Glutamatergic neuron (in vitro differentiated cells): ENCODE results near the gene LGALS4. TPM values are rescaled to one million over a fixed set of nuclear protein-coding genes. Genes with fewer than 3 reads are reported as not detected.

Source experiments
- DNase-seq: peaks from one replicate; pipeline ENCODE4 v3.0.0; 2022
- H3K27ac Mint-ChIP-seq: one replicate; pipeline ENCODE4 v1.8.0; 2020; ENCODE audit warnings: mild to moderate bottlenecking, mixed read lengths, inconsistent platforms; ENCODE audit not compliant: unreplicated experiment
- H3K27me3 Mint-ChIP-seq: one replicate; pipeline ENCODE4 v1.8.0; 2020; ENCODE audit warnings: mild to moderate bottlenecking, moderate library complexity, mixed read lengths, inconsistent platforms; ENCODE audit not compliant: unreplicated experiment
- H3K36me3 Mint-ChIP-seq: one replicate; pipeline ENCODE4 v1.8.0; 2020; ENCODE audit warnings: mild to moderate bottlenecking, mixed read lengths, inconsistent platforms; ENCODE audit not compliant: unreplicated experiment
- H3K4me1 Mint-ChIP-seq: one replicate; pipeline ENCODE4 v1.8.0; 2020; ENCODE audit warnings: mild to moderate bottlenecking, low read depth, mixed read lengths, inconsistent platforms; ENCODE audit not compliant: unreplicated experiment
- H3K4me3 Mint-ChIP-seq: one replicate; pipeline ENCODE4 v1.8.0; 2020; ENCODE audit warnings: mild to moderate bottlenecking, mixed read lengths, inconsistent platforms; ENCODE audit not compliant: unreplicated experiment
- H3K9me3 Mint-ChIP-seq: one replicate; pipeline ENCODE4 v1.8.0; 2020; ENCODE audit warnings: mild to moderate bottlenecking, moderate library complexity, mixed read lengths, inconsistent platforms; ENCODE audit not compliant: unreplicated experiment
- CTCF ChIP-seq: fragments of 200-600 bp; sonication (generic); IDR thresholded peaks from one replicate; pipeline ENCODE4 v1.5.0; 2021; ENCODE audit not compliant: partially characterized antibody, unreplicated experiment
- total RNA-seq: library from RNA; stranded (reverse); fragmentation: NEBNext Ultra II Directional; extraction: Animal tissue kit (Norgen Biotek cat#: 25700); gene quantifications from one replicate; pipeline ENCODE4 v1.2.1, GENCODE V29; 2021; ENCODE audit not compliant: unreplicated experiment

LGALS4 gene
- total RNA-seq, 1 donor from 2014 or later: not detected

DNA sequence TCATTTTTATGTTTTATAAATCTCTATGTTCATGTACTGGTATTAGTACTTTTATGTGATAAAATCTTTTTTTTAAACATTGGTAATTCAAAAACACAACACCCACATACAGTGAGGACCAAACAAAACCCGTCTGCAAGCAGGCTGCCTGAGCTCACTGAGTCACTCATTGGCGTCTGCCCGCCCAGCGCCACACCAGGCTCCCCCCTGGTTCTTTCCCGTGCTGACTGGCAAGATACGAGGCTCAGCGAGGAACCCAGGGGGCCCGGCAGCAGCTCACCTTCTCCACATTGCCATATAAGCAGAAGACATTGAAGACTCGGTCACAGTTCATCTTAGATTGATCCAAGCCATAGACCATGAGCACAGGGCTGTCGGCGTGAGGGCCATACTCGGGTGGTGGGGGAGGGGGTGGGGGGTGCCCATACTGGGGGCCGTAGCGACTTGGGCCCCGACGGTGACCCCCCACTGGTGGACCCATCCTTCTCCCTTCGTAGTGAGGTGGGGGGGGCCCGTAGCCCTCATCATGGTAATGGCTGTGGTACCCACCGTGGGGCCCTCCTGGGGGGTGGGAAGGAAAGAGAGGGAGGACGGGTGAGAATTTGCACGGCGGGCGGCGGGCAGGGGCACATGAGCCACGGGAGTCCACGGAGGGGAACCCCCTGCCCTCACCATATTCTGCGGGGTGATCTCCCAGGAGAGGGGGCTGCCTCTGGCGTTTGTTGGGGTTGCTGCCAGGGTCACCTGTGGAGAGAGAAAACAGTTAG lies 27.3 kb upstream of the LGALS4 start:
- Mint-ChIP-seq H3K27ac (no peak overlapping the region), H3K4me3 (no peak overlapping the region), H3K36me3 (peaks cover 4% of the 10 kb centered on the region), H3K4me1 (no peaks in the 10 kb centered on the region), H3K27me3 (peaks cover 10% of the 10 kb centered on the region), H3K9me3 (peaks cover 6% of the 10 kb centered on the region)
- no peak for DNase-seq
- TF ChIP-seq CTCF: no peak

DNA sequence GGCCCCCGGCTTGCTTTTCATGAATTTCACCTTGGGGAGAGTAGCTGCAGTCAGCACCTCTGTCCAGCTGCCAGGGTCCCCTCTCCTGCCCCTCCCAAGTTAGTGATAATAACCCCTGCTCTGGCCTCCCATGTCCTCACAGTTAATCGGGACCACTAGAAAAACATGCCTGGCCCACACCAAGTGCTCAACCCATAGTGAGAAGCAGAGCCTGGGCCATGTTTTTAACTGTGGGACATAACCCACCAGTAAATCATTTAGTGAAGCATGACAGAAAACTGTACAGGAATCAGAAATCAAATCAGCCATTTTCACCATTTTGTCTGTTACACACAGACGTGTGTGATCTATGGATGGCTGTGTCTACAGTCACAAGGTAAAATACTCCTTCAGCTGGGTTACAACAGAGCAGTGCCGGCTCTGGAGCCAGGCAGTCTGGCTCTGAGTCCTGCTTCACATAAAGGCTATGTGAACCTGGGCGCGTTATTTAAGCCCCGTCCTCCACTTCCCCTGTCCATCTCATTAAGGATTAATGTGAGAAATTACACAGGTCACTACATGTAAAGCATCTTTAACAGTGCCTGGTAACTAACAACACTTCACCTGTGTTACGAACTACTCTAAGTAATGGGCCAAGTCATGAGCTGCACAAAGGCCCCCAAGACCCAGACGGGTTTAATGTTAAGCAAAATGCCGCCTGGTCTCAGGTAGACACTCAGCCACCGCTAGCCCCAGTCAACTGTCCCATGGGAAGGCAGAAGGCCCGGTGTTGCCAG lies 26.4 kb upstream of the LGALS4 start:
- no peaks in the 10 kb centered on the region for H3K4me1 Mint-ChIP-seq
- peaks cover 8% of the 10 kb centered on the region for H3K27me3 Mint-ChIP-seq
- H3K36me3 Mint-ChIP-seq: peaks cover 1% of the 10 kb centered on the region
- H3K4me3 Mint-ChIP-seq: no peak overlapping the region
- no peak for TF ChIP-seq CTCF
- H3K27ac Mint-ChIP-seq: peak overlapping the region; percentile 59
- H3K9me3 Mint-ChIP-seq: peaks cover 6% of the 10 kb centered on the region
- DNase-seq: no peak

- Mint-ChIP-seq H3K4me3 (no peak overlapping the region), H3K27me3 (peaks cover 8% of the 10 kb centered on the region), H3K36me3 (no peaks in the 10 kb centered on the region), H3K4me1 (no peaks in the 10 kb centered on the region), H3K9me3 (peaks cover 3% of the 10 kb centered on the region), H3K27ac (peak overlapping the region; percentile 59)
- no peak for DNase-seq
- TF ChIP-seq CTCF: no peak
Measured at GRCh38 chr19:38838208-38838985, 25.7 kb upstream of the LGALS4 start.

DNA sequence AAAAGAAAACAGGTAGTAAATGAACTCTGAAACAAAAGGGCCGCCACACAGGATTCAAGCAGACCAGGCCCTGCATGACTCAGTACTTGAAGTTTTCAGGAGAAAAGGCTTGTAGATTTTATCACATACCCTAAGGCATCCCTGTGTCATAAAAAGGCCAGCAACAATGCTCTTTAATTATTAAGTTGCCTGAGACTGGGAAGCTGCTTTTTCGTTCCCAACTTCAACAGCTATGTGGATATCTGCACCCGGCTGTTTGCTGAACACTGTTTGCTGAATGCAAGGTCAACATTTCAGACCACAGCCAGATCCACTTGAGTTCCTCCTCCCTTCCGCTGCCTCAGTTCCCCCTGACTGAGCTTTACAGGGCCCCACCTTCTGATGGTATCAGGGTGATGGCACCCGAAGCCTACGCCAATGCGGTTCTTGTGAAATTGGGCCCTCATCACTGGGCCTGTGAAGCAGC lies 24.9 kb upstream of the LGALS4 start:
- TF ChIP-seq CTCF: no peak
- H3K4me1 Mint-ChIP-seq: no peaks in the 10 kb centered on the region
- H3K27me3 Mint-ChIP-seq: peaks cover 8% of the 10 kb centered on the region
- no peak overlapping the region for H3K4me3 Mint-ChIP-seq
- no peaks in the 10 kb centered on the region for H3K36me3 Mint-ChIP-seq
- DNase-seq: no peak
- H3K27ac Mint-ChIP-seq: no peak overlapping the region
- H3K9me3 Mint-ChIP-seq: peaks cover 2% of the 10 kb centered on the region
